HCT116 (cell line): ENCODE results near the gene TRMT10B. TPM values are rescaled to one million over a fixed set of nuclear protein-coding genes. Genes with fewer than 3 reads are reported as not detected.

Experiments used
- ATAC-seq: fragments of 200-7000 bp; cut with Tn5 transposase; 2 replicates; pipeline ENCODE4 v1.9.1; 2020; ENCODE audit warnings: mild to moderate bottlenecking, moderate library complexity
- BruUV-seq: library from RNA; stranded (reverse); fragments of 400-500 nt; replicated peaks from 2 replicates; lab custom pipeline; 2021; lab: Mats Ljungman, UMichigan
- CTCF ChIA-PET: fragments of 300-600 bp; sonication (Branson Sonifier 250); formaldehyde crosslinking; loops from one replicate; lab custom pipeline; 2021; ENCODE audit warnings: antibody characterized with exemption; lab: Charles Lee
- POLR2A ChIA-PET: fragments of 300-600, 350-600 bp; sonication (Branson Sonifier 250); formaldehyde crosslinking; loops from one replicate; lab custom pipeline; 2021; ENCODE audit warnings: antibody characterized with exemption; lab: Charles Lee
- RAD21 ChIA-PET, 2 experiments: fragments of 300-600 bp; sonication (Branson Sonifier 250); formaldehyde crosslinking; loops; one replicate each; lab custom pipeline; 2023; ENCODE audit warnings: low total read pairs in 2 of 2; ENCODE audit not compliant: uncharacterized antibody in 2 of 2, unreplicated experiment in 2 of 2, low non-redundant PET in 1 of 2; lab: Charles Lee
- DNase-seq: peaks from one replicate; pipeline ENCODE4 v3.0.0-alpha.2; 2010; ENCODE audit warnings: low read depth, low spot score
- H2AFZ ChIP-seq: fragments of 200-600 bp; shearing (Covaris generic), sonication (generic); 2 replicates; pipeline ENCODE4 v1.6.1; 2017; ENCODE audit warnings: low read depth, mixed run types, mixed read lengths, antibody characterized with exemption, low read length; ENCODE audit not compliant: poor library complexity, severe bottlenecking
- H3K27ac ChIP-seq: 2 replicates; pipeline ENCODE4 v1.5.1; 2012; ENCODE audit warnings: low read depth, low read length
- H3K27me3 ChIP-seq: fragments of 200-600 bp; sonication (generic); 2 replicates; pipeline ENCODE4 v1.6.1; 2016; ENCODE audit warnings: mixed run types, low read length, mixed read lengths; ENCODE audit not compliant: insufficient read depth
- H3K36me3 ChIP-seq, 2 experiments: fragments of 200-500 bp in 1 of 2; fragments of 200-600 bp in 1 of 2; sonication (Bioruptor generic) in 1 of 2; sonication (generic) in 1 of 2; 2 replicates each; pipeline versions ENCODE4 v1.5.1 to v1.6.1; 2014 to 2016; ENCODE audit warnings: low read length in 2 of 2, inconsistent platforms in 1 of 2, mixed read lengths in 1 of 2, mixed run types in 1 of 2; ENCODE audit not compliant: insufficient read depth in 2 of 2, control insufficient read depth in 1 of 2
- H3K4me1 ChIP-seq, 2 experiments: fragments of 200-600 bp in 1 of 2; sonication (generic) in 1 of 2; 2 replicates each; pipeline versions ENCODE4 v1.5.1 to v1.6.1; 2012 to 2017; ENCODE audit warnings: low read length in 2 of 2, inconsistent platforms in 1 of 2, mild to moderate bottlenecking in 1 of 2, mixed read lengths in 1 of 2, mixed run types in 1 of 2, moderate library complexity in 1 of 2; ENCODE audit not compliant: insufficient read depth in 2 of 2, control insufficient read depth in 1 of 2
- H3K4me2 ChIP-seq: fragments of 200-600 bp; sonication (generic); 2 replicates; pipeline ENCODE4 v1.6.1; 2017; ENCODE audit warnings: mixed run types, low read length, mixed read lengths
- H3K4me3 ChIP-seq, 2 experiments: fragments of 200-600 bp in 1 of 2; sonication (generic) in 1 of 2; replicated peaks in 1 of 2; 2 replicates each; pipeline ENCODE4 v1.5.1; 2011 to 2016; ENCODE audit warnings: low read length in 2 of 2, control low read depth in 1 of 2, low read depth in 1 of 2, mild to moderate bottlenecking in 1 of 2, mixed read lengths in 1 of 2, mixed run types in 1 of 2
- H3K79me2 ChIP-seq: fragments of 200-600 bp; sonication (generic); 2 replicates; pipeline ENCODE4 v1.6.1; 2017; ENCODE audit warnings: mild to moderate bottlenecking, mixed run types, low read length, moderate library complexity, mixed read lengths; ENCODE audit not compliant: insufficient read depth
- H3K9ac ChIP-seq: fragments of 200-600 bp; sonication (generic); 2 replicates; pipeline ENCODE4 v1.6.1; 2016; ENCODE audit warnings: low read length, mixed read lengths
- H3K9me2 ChIP-seq: fragments of 200-600 bp; sonication (generic), shearing (Covaris generic); 2 replicates; pipeline ENCODE4 v1.6.1; 2017; ENCODE audit warnings: mixed run types, mild to moderate bottlenecking, moderate library complexity; ENCODE audit not compliant: insufficient read depth
- H3K9me3 ChIP-seq, 2 experiments: fragments of 200-500 bp in 1 of 2; fragments of 200-600 bp in 1 of 2; sonication (Bioruptor generic) in 1 of 2; sonication (generic) in 1 of 2; 2 replicates each; pipeline ENCODE4 v1.6.1; 2014 to 2017; ENCODE audit warnings: low read length in 2 of 2, mixed read lengths in 2 of 2, inconsistent platforms in 1 of 2, low read depth in 1 of 2, mild to moderate bottlenecking in 1 of 2, mixed run types in 1 of 2, moderate library complexity in 1 of 2; ENCODE audit not compliant: control insufficient read depth in 1 of 2, insufficient read depth in 1 of 2
- H4K20me1 ChIP-seq: fragments of 200-600 bp; sonication (generic), shearing (Covaris generic); 2 replicates; pipeline ENCODE4 v1.6.1; 2017; ENCODE audit warnings: mixed run types, mild to moderate bottlenecking, moderate library complexity; ENCODE audit not compliant: insufficient read depth
- CBX3 ChIP-seq: IDR thresholded peaks from 2 replicates; pipeline ENCODE4 v1.6.1; 2012; ENCODE audit warnings: low read depth
- ELF1 ChIP-seq: IDR thresholded peaks from 2 replicates; pipeline ENCODE4 v1.6.1; 2012; ENCODE audit warnings: low read depth, borderline replicate concordance
- EZH2phosphoT487 ChIP-seq: fragments of 200-600 bp; IDR thresholded peaks from 2 replicates; pipeline ENCODE4 v1.6.1; 2018; ENCODE audit warnings: antibody characterized with exemption, borderline replicate concordance
- FOSL1 ChIP-seq: IDR thresholded peaks from 2 replicates; pipeline ENCODE4 v1.6.1; 2012; ENCODE audit warnings: low read depth
- POLR2A ChIP-seq: IDR thresholded peaks from 2 replicates; pipeline ENCODE4 v1.7.0; 2011; ENCODE audit warnings: borderline replicate concordance; ENCODE audit not compliant: insufficient read depth, insufficient read length; ENCODE audit errors: extremely low read depth
- POLR2AphosphoS5 ChIP-seq: IDR thresholded peaks from 2 replicates; pipeline ENCODE4 v1.6.1; 2011; ENCODE audit warnings: mild to moderate bottlenecking, low read depth, low read length, moderate library complexity
- RAD21 ChIP-seq: IDR thresholded peaks from 2 replicates; pipeline ENCODE4 v1.6.1; 2012; ENCODE audit warnings: low read depth, mild to moderate bottlenecking
- REST ChIP-seq: IDR thresholded peaks from 2 replicates; pipeline ENCODE4 v1.6.1; 2012; ENCODE audit warnings: low read depth
- SP1 ChIP-seq: IDR thresholded peaks from 2 replicates; pipeline ENCODE4 v1.6.1; 2012; ENCODE audit warnings: low read depth
- ZBTB33 ChIP-seq: IDR thresholded peaks from 2 replicates; pipeline ENCODE4 v1.6.1; 2011; ENCODE audit warnings: mild to moderate bottlenecking, low read length, moderate library complexity; ENCODE audit not compliant: insufficient replicate concordance; ENCODE audit errors: extremely low read depth
- ZFX ChIP-seq: fragments of 450-650 bp; IDR thresholded peaks from 2 replicates; pipeline ENCODE4 v1.6.1; 2017
- intact Hi-C: fragments of 100-400 bp; cut with micrococcal nuclease; formaldehyde crosslinking; loops from 2 replicates; pipeline ENCODE4 v1.10.0; 2022
- total RNA-seq: library from RNA; stranded (reverse); gene quantifications from one replicate; pipeline ENCODE4 v1.2.1, GENCODE V29; 2021; ENCODE audit not compliant: unreplicated experiment
- TF ChIP-seq, protein P1 (sequence below), 3 experiments: fragments of 200-600 bp in 1 of 3; sonication (generic) in 1 of 3; IDR thresholded peaks in 2 of 3; conservative IDR thresholded peaks in 1 of 3; 2 replicates each; pipeline ENCODE4 v1.5.1; 2012 to 2017; ENCODE audit warnings: low read depth in 2 of 3, low read length in 2 of 3, antibody characterized with exemption in 1 of 3, borderline replicate concordance in 1 of 3, control low read depth in 1 of 3, mild to moderate bottlenecking in 1 of 3, mixed read lengths in 1 of 3, mixed run types in 1 of 3, moderate library complexity in 1 of 3; ENCODE audit not compliant: insufficient read depth in 1 of 3
- TF ChIP-seq, protein P2 (sequence below): IDR thresholded peaks from 2 replicates; pipeline ENCODE4 v1.6.1; 2012

TRMT10B gene
- total RNA-seq, 1 experiment from 2014 or later, result 5.5 TPM

DNA sequence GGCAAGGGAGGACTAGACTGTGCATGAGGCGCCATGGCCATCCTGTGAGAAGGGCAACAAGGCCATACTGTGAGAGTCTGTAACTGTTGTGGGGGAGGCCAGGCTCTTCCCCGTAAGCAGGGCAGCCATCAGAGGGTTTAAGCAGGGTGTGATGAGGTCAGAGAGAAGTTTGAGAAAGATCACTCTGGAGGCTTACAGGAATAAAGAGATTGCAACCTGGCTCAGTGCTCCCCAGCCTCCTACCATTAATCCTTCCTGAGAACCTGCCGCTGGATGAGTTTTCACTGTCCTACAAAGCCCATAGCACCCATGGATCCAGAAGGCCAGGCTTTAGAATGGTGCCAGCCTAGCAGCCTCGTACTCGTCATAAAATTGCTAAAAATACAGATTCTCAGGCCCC is 14.4 kb upstream of the TRMT10B start:
- DNase-seq, result no peak
- intact Hi-C loops, result no loop called here
- no peaks in the 10 kb centered on the region for H3K9me3 ChIP-seq
- H3K27me3 ChIP-seq, result peaks cover 9% of the 10 kb centered on the region; the same call in 1 of the 2 replicates
- no peaks in the 10 kb centered on the region for H3K79me2 ChIP-seq
- RAD21 ChIA-PET, result no interaction called here
- H4K20me1 ChIP-seq, result no peaks in the 10 kb centered on the region
- H3K4me2 ChIP-seq, result no peak overlapping the region
- TF ChIP-seq ZFX, result no peak
- TF ChIP-seq, protein P1, sequence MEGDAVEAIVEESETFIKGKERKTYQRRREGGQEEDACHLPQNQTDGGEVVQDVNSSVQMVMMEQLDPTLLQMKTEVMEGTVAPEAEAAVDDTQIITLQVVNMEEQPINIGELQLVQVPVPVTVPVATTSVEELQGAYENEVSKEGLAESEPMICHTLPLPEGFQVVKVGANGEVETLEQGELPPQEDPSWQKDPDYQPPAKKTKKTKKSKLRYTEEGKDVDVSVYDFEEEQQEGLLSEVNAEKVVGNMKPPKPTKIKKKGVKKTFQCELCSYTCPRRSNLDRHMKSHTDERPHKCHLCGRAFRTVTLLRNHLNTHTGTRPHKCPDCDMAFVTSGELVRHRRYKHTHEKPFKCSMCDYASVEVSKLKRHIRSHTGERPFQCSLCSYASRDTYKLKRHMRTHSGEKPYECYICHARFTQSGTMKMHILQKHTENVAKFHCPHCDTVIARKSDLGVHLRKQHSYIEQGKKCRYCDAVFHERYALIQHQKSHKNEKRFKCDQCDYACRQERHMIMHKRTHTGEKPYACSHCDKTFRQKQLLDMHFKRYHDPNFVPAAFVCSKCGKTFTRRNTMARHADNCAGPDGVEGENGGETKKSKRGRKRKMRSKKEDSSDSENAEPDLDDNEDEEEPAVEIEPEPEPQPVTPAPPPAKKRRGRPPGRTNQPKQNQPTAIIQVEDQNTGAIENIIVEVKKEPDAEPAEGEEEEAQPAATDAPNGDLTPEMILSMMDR (IDR thresholded peaks at IDR 0.05 in 2 of 3, conservative IDR thresholded peaks at IDR 0.05 in 1 of 3; ENCODE audit: borderline replicate concordance in 1 of 3, insufficient read depth in 1 of 3, low read depth in 2 of 3, low read length in 2 of 3), result no peak
- no peak for TF ChIP-seq ELF1
- no peak for TF ChIP-seq REST
- TF ChIP-seq POLR2AphosphoS5, result no peak
- no peak for TF ChIP-seq ZBTB33
- no peak for TF ChIP-seq EZH2phosphoT487
- no peak for TF ChIP-seq FOSL1
- TF ChIP-seq RAD21, result no peak
- TF ChIP-seq CBX3, result no peak
- TF ChIP-seq, protein P2, sequence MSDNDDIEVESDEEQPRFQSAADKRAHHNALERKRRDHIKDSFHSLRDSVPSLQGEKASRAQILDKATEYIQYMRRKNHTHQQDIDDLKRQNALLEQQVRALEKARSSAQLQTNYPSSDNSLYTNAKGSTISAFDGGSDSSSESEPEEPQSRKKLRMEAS, result no peak
- no peak for TF ChIP-seq SP1
- TF ChIP-seq POLR2A, result no peak
- TF ChIP-seq, all 23 proteins: peak for 0
- no peak overlapping the region for H3K4me3 ChIP-seq
- BruUV-seq, result no TSS peak
- ChIA-PET POLR2A (no interaction called here), CTCF (no interaction called here)
- H3K36me3 ChIP-seq, result no peaks in the 10 kb centered on the region
- H2AFZ ChIP-seq, result no peak overlapping the region
- H3K27ac ChIP-seq, result no peak overlapping the region
- no peaks in the 10 kb centered on the region for H3K9me2 ChIP-seq
- H3K9ac ChIP-seq, result no peak overlapping the region
- ATAC-seq, result no peak
- no peaks in the 10 kb centered on the region for H3K4me1 ChIP-seq
